Subcutaneous abdominal adipose tissue (tissue), 5 donors: ENCODE measurements around the gene JMY.

Experiments
- H3K27ac ChIP-seq: one replicate; pipeline ENCODE4 v1.7.0; 2013; ENCODE audit warnings: low read depth, mild to moderate bottlenecking, inconsistent platforms, low read length, moderate library complexity
- H3K27me3 ChIP-seq, 5 donors: one replicate each; pipeline ENCODE4 v1.7.0; 2013; ENCODE audit warnings: low read length in 5 of 5, inconsistent platforms in 1 of 5; ENCODE audit not compliant: control insufficient read depth in 5 of 5, insufficient read depth in 4 of 5
- H3K36me3 ChIP-seq, 5 donors: one replicate each; pipeline ENCODE4 v1.7.0; 2013; ENCODE audit warnings: low read length in 5 of 5; ENCODE audit not compliant: control insufficient read depth in 5 of 5, insufficient read depth in 5 of 5
- H3K4me1 ChIP-seq, 5 donors: one replicate each; pipeline ENCODE4 v1.7.0; 2013; ENCODE audit warnings: low read length in 5 of 5, mild to moderate bottlenecking in 3 of 5, moderate library complexity in 1 of 5; ENCODE audit not compliant: control insufficient read depth in 5 of 5, insufficient read depth in 5 of 5
- H3K4me3 ChIP-seq, 5 donors: one replicate each; pipeline ENCODE4 v1.7.0; 2013; ENCODE audit warnings: low read length in 5 of 5, low read depth in 1 of 5
- H3K9ac ChIP-seq, 5 donors: one replicate each; pipeline ENCODE4 v1.7.0; 2013; ENCODE audit warnings: low read length in 5 of 5, mild to moderate bottlenecking in 4 of 5, moderate library complexity in 3 of 5
- H3K9me3 ChIP-seq, 5 donors: one replicate each; pipeline ENCODE4 v1.7.0; 2013; ENCODE audit warnings: low read length in 5 of 5; ENCODE audit not compliant: control insufficient read depth in 5 of 5
- donor health status: healthy.
- donor health status: healthy.
- donor health status: healthy.
- donor health status: healthy.
- donor health status: healthy.

The JMY gene

DNA sequence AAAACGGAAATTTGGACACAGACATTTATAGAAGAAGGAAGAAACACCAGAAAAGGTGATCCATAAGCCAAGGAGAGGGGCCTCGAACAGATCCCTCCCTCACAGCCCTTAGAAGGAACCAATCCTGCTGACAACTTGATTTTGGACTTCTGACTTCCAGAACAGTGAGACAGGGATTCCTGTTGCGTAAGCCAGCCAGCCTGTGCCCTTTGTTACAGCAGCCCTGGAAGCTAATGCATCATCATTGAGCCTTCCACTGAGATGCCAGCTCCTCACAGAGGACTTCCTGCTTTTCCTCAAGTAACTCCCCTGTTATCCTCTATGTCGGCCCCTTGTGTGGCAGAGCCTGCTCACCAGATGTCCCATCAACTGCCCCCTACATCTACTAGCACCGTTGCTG is 94.1 kb downstream of the JMY start:
- H3K27me3 ChIP-seq: no peaks in the 10 kb centered on the region
- H3K27ac ChIP-seq: no peak overlapping the region
- H3K36me3 ChIP-seq: no peaks in the 10 kb centered on the region
- peaks cover 0 to 3% (median 0%) of the 10 kb centered on the region in 5 donors for H3K9me3 ChIP-seq
- H3K9ac ChIP-seq: no peak overlapping the region
- H3K4me1 ChIP-seq: no peaks in the 10 kb centered on the region
- no peak overlapping the region for H3K4me3 ChIP-seq

DNA sequence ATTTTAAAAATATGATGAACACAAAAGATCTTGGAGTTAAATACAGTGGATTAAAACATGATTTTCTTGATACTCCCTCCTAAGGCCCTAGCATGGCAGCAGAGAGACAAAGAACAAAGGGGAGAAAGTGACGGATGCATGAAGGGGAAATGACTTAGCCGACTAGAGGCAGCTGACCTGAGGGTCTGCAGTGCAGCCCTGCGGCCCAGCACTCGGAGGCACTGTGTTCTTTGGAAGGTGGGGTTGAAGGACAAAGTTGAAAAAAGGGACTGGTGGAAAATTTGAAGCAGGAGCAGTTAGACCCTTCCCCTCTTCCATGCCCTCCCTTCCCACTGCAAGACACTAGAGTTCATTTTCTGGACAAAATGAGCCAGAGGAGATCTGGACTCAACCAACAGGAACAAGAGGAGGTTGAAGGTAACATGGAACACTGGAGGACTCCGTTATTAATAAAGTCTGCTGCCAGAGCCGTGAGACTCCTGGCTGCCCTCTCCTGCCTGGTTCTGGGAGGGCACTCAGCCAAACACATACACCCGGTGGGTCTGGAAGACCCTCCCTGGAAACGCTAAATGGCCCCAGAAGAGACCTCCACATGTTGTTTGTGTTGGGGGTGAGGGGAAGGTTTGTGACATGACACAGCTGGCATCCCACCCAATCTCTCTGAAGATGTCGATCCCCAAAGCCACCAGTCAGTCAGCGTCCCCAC is 98.1 kb downstream of the JMY start:
- Histone ChIP-seq H3K36me3 (no peaks in the 10 kb centered on the region), H3K4me1 (no peaks in the 10 kb centered on the region), H3K4me3 (no peak overlapping the region), H3K27ac (no peak overlapping the region), H3K27me3 (no peaks in the 10 kb centered on the region), H3K9ac (no peak overlapping the region), H3K9me3 (peaks cover 0 to 3% (median 0%) of the 10 kb centered on the region in 5 donors)

DNA sequence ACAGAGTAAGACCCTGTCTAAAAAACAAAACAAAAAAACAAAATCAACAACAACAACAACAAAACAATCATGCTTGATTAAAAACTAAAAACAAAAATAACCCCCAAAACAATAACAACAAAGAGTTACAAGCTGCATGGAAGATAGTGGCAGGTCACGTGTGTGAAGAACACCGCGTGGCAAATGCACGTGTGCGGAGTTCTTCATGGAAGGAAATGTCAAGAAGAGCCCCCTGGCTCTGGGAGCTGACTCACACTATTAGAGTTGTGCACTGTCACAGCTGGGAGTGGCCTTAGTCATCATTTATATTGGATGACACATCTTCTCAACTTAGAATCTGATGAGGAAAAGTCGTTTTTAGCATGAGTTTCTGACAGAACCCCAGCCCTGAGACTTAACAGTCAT is 110.5 kb downstream of the JMY start:
- Histone ChIP-seq H3K27ac (no peak overlapping the region), H3K36me3 (no peaks in the 10 kb centered on the region), H3K4me3 (no peak overlapping the region), H3K27me3 (peaks cover 0 to 4% (median 0%) of the 10 kb centered on the region in 5 donors), H3K4me1 (no peaks in the 10 kb centered on the region), H3K9ac (no peak overlapping the region), H3K9me3 (peaks cover 0 to 3% (median 0%) of the 10 kb centered on the region in 5 donors)

DNA sequence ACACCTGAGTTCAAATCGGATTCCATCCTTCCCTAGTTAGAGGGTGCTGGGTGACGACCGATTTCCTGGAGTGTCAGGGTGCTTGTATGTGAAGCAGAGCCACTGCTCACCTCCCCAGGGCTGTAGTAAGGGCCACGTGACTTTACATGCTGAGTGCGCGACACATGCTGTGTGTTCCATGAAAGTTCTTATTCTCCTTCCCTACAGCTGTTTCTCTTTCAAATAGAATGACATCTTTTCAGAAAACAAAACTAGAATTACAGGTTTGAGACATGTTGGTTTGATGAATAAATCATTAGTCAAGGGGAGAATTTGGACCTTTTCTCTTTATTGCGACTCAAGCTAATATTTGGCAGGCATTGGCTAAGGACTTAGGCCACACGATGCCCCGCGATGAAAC is 113.1 kb downstream of the JMY start:
- H3K9me3 ChIP-seq: no peaks in the 10 kb centered on the region
- H3K9ac ChIP-seq: no peak overlapping the region
- H3K4me1 ChIP-seq: no peaks in the 10 kb centered on the region
- H3K27ac ChIP-seq: no peak overlapping the region
- no peaks in the 10 kb centered on the region for H3K36me3 ChIP-seq
- H3K27me3 ChIP-seq: no peaks in the 10 kb centered on the region
- H3K4me3 ChIP-seq: no peak overlapping the region

DNA sequence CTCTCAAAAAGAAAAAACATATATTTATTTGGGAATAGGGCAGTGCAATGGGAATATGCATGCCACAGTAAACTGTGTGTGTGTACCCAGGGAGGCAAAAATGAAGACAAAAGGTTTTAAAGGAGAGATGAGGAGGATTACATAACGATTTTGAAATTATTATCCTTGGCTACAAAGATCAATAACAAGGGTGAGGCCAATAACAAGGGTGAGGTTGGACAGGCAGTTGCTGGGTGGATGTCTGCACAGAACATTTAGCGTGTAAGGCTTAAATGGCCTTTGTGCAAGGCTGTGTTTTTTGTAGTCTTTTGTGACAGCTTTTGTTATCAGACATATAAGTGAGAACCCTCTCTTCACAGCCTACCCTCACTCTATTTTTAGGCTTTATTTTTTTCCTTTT is 114.0 kb downstream of the JMY start:
- Histone ChIP-seq H3K27me3 (no peaks in the 10 kb centered on the region), H3K9ac (no peak overlapping the region), H3K4me1 (no peaks in the 10 kb centered on the region), H3K36me3 (no peaks in the 10 kb centered on the region), H3K4me3 (no peak overlapping the region), H3K9me3 (no peaks in the 10 kb centered on the region), H3K27ac (no peak overlapping the region)

DNA sequence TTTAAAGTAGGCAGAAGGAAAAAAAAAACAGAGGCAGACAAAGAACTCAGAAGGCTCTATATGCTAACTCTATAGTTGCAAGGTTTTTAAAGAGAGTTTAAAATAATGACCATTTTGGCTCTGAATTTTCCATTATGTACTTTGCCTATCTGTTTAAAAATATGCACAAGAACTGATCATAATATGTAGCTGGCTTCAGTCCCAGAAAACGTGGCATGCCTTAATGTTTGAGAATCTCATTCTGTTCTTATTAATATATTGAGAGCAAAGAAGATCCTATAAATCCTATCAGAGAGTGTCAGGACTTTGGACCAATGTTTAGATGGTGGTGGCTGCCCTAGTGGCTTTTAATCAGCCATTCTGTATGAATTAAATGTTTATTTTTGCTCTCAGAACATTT is 121.5 kb downstream of the JMY start:
- Histone ChIP-seq H3K4me1 (no peaks in the 10 kb centered on the region), H3K36me3 (no peaks in the 10 kb centered on the region), H3K9ac (no peak overlapping the region), H3K9me3 (no peaks in the 10 kb centered on the region), H3K4me3 (no peak overlapping the region), H3K27ac (no peak overlapping the region), H3K27me3 (no peaks in the 10 kb centered on the region)
